ENCODE measurements around the gene MRPS14. TPM values are rescaled to one million over a fixed set of nuclear protein-coding genes. Genes with fewer than 3 reads are reported as not detected.
"Not testable (repeated sequence)": the region's sequence is repeated elsewhere in the genome, so short reads cannot be mapped to it uniquely, and the experiment has no call there.

The MRPS14 gene
- total RNA-seq = 13.5 TPM

GRCh38 chr1:175023043-175023921 lies at the start of gene MRPS14:
Gene MRPS14 (minus strand): TSS chr1:175023425. CDS start chr1:175023408, 17 bp downstream.
- peak; percentile 97 to 99 (median 99) for DNase-seq (ENCODE audit: low read depth in 2 of 3, low spot score in 2 of 3)

- DNase-seq (ENCODE audit: low read depth in 2 of 3, low spot score in 2 of 3) = peak in 2 of 3 donors; percentile 55 to 74
Observed at GRCh38 chr1:175072099-175072951, 49.1 kb upstream of the MRPS14 start.

GRCh38 chr1:175071276-175071943 lies 48.2 kb upstream of the MRPS14 start:
- DNase-seq (ENCODE audit: low read depth in 2 of 3, low spot score in 2 of 3) = no peak

GRCh38 chr1:175070818-175071217 lies 47.6 kb upstream of the MRPS14 start:
- DNase-seq (ENCODE audit: low read depth in 2 of 3, low spot score in 2 of 3) = no peak

GRCh38 chr1:175067362-175068106 lies 44.3 kb upstream of the MRPS14 start, which contains the start of gene TNN:
Gene TNN (plus strand): TSS chr1:175067833. CDS start chr1:175077419, 9,586 bp downstream.
- no peak for DNase-seq (ENCODE audit: low read depth in 2 of 3, low spot score in 2 of 3)

GRCh38 chr1:175062858-175063257 lies 39.6 kb upstream of the MRPS14 start:
- DNase-seq (ENCODE audit: low read depth in 2 of 3, low spot score in 2 of 3) = no peak

GRCh38 chr1:175062339-175062738 lies 39.1 kb upstream of the MRPS14 start:
- DNase-seq (ENCODE audit: low read depth in 2 of 3, low spot score in 2 of 3) = no peak

GRCh38 chr1:175054736-175055135 lies 31.5 kb upstream of the MRPS14 start:
- DNase-seq (ENCODE audit: low read depth in 2 of 3, low spot score in 2 of 3) = no peak

GRCh38 chr1:175050992-175051391 lies 27.8 kb upstream of the MRPS14 start:
- no peak for DNase-seq (ENCODE audit: low read depth in 2 of 3, low spot score in 2 of 3)

GRCh38 chr1:175045519-175045918 lies 22.3 kb upstream of the MRPS14 start:
- no peak for DNase-seq (ENCODE audit: low read depth in 2 of 3, low spot score in 2 of 3)

GRCh38 chr1:175045097-175045496 lies 21.9 kb upstream of the MRPS14 start:
- no peak for DNase-seq (ENCODE audit: low read depth in 2 of 3, low spot score in 2 of 3)

GRCh38 chr1:175044591-175044990 lies 21.4 kb upstream of the MRPS14 start:
- DNase-seq (ENCODE audit: low read depth in 2 of 3, low spot score in 2 of 3) = not testable (repeated sequence)

GRCh38 chr1:175043824-175044223 lies 20.6 kb upstream of the MRPS14 start:
- DNase-seq (ENCODE audit: low read depth in 2 of 3, low spot score in 2 of 3) = no peak

- DNase-seq (ENCODE audit: low read depth in 2 of 3, low spot score in 2 of 3) = no peak
Observed at GRCh38 chr1:175042650-175043049, 19.4 kb upstream of the MRPS14 start.

GRCh38 chr1:175040324-175040879 lies 17.2 kb upstream of the MRPS14 start:
- DNase-seq (ENCODE audit: low read depth in 2 of 3, low spot score in 2 of 3) = no peak

- no peak for DNase-seq (ENCODE audit: low read depth in 2 of 3, low spot score in 2 of 3)
Observed at GRCh38 chr1:175037416-175037815, 14.2 kb upstream of the MRPS14 start.

- DNase-seq (ENCODE audit: low read depth in 2 of 3, low spot score in 2 of 3) = no peak
Observed at GRCh38 chr1:175036476-175036875, 13.3 kb upstream of the MRPS14 start.

GRCh38 chr1:175035865-175036264 lies 12.6 kb upstream of the MRPS14 start:
- no peak for DNase-seq (ENCODE audit: low read depth in 2 of 3, low spot score in 2 of 3)

- no peak for DNase-seq (ENCODE audit: low read depth in 2 of 3, low spot score in 2 of 3)
Observed at GRCh38 chr1:175034775-175035174, 11.6 kb upstream of the MRPS14 start.

- DNase-seq (ENCODE audit: low read depth in 2 of 3, low spot score in 2 of 3) = no peak
Observed at GRCh38 chr1:175033953-175034352, 10.7 kb upstream of the MRPS14 start.

All from hematopoietic multipotent progenitor cell (in vitro differentiated cells).